B cell (primary cell): ENCODE results near the gene PSKH1. TPM values are rescaled to one million over a fixed set of nuclear protein-coding genes. Genes with fewer than 3 reads are reported as not detected.

Experiments
- ATAC-seq: fragments of 200-7000 bp; cut with Tn5 transposase; one replicate; pipeline ENCODE4 v1.10.0; 2021; ENCODE audit warnings: low read depth, mild to moderate bottlenecking, moderate number of reproducible peaks, moderate library complexity
- CTCF ChIA-PET: fragments of 350-600 bp; sonication (Branson Sonifier 250); formaldehyde crosslinking; loops from one replicate; lab custom pipeline; 2021; ENCODE audit warnings: antibody characterized with exemption, inconsistent platforms; lab: Charles Lee
- POLR2A ChIA-PET: fragments of 350-600 bp; sonication (Branson Sonifier 250); formaldehyde crosslinking; loops from one replicate; lab custom pipeline; 2021; ENCODE audit warnings: antibody characterized with exemption; lab: Charles Lee
- DNase-seq: peaks from one replicate; pipeline ENCODE4 v3.0.0; 2013
- H2AFZ ChIP-seq: 2 replicates; pipeline ENCODE4 v1.6.1; 2012; ENCODE audit warnings: mild to moderate bottlenecking, low read depth, low read length; ENCODE audit not compliant: insufficient read depth, poor library complexity, severe bottlenecking
- H3K27ac ChIP-seq, 2 donors: 1 replicate in 1 of 2; 2 replicates in 1 of 2; pipeline ENCODE4 v1.5.1; 2012 to 2013; ENCODE audit warnings: low read length in 2 of 2, mild to moderate bottlenecking in 2 of 2, moderate library complexity in 1 of 2
- H3K27me3 ChIP-seq, 4 experiments: fragments of 200-600 bp in 1 of 4; sonication (generic) in 1 of 4; replicated peaks in 1 of 4; 1 replicate in 2 of 4; 2 replicates in 2 of 4; pipeline versions ENCODE4 v1.6.1 to v1.7.0; 2013 to 2016; ENCODE audit warnings: low read length in 3 of 4, mild to moderate bottlenecking in 2 of 4, mixed read lengths in 1 of 4, moderate library complexity in 1 of 4; ENCODE audit not compliant: insufficient read depth in 4 of 4, control insufficient read depth in 3 of 4; ENCODE audit errors: control extremely low read depth in 1 of 4
- H3K36me3 ChIP-seq, 2 experiments: replicated peaks in 1 of 2; 1 replicate in 1 of 2; 2 replicates in 1 of 2; pipeline versions ENCODE4 v1.6.1 to v1.7.1; 2013; ENCODE audit warnings: low read length in 1 of 2; ENCODE audit not compliant: insufficient read depth in 2 of 2, control insufficient read depth in 1 of 2; ENCODE audit errors: control extremely low read depth in 1 of 2, extremely low read depth in 1 of 2
- H3K4me1 ChIP-seq, 2 donors: fragments of 200-600 bp in 1 of 2; sonication (generic) in 1 of 2; 1 replicate in 1 of 2; 2 replicates in 1 of 2; pipeline versions ENCODE4 v1.5.1 to v1.6.1; 2013 to 2017; ENCODE audit warnings: low read length in 2 of 2; ENCODE audit not compliant: control insufficient read depth in 2 of 2, insufficient read depth in 2 of 2
- H3K4me2 ChIP-seq: replicated peaks from 2 replicates; pipeline ENCODE3; 2012; ENCODE audit warnings: mild to moderate bottlenecking, low read depth, low read length; ENCODE audit not compliant: poor library complexity, severe bottlenecking
- H3K4me3 ChIP-seq, 5 experiments: fragments of 200-600 bp in 1 of 5; sonication (generic) in 1 of 5; 1 replicate in 3 of 5; 2 replicates in 2 of 5; pipeline versions ENCODE4 v1.5.1 to v1.7.0; 2011 to 2016; ENCODE audit warnings: low read length in 4 of 5, mild to moderate bottlenecking in 4 of 5, low read depth in 2 of 5, control low read depth in 1 of 5, moderate library complexity in 1 of 5; ENCODE audit not compliant: insufficient read depth in 1 of 5; ENCODE audit errors: control extremely low read depth in 1 of 5, extremely low read depth in 1 of 5
- H3K79me2 ChIP-seq: fragments of 200-600 bp; sonication (generic); one replicate; pipeline ENCODE4 v1.6.0; 2016; ENCODE audit warnings: low read length; ENCODE audit not compliant: control insufficient read depth, insufficient read depth
- H3K9ac ChIP-seq: fragments of 200-600 bp; sonication (generic); 2 replicates; pipeline ENCODE4 v1.6.1; 2017; ENCODE audit warnings: mild to moderate bottlenecking, low read length, moderate library complexity
- H3K9me3 ChIP-seq, 3 donors: one replicate each; pipeline versions ENCODE4 v1.6.1 to v1.7.1; 2013; ENCODE audit warnings: low read length in 2 of 3; ENCODE audit not compliant: control insufficient read depth in 2 of 3, insufficient read depth in 1 of 3; ENCODE audit errors: control extremely low read depth in 1 of 3
- H4K20me1 ChIP-seq: 2 replicates; pipeline ENCODE4 v1.6.0; 2012; ENCODE audit warnings: mild to moderate bottlenecking, low read length; ENCODE audit not compliant: insufficient read depth, control insufficient read depth, poor library complexity, severe bottlenecking
- H3K27ac Mint-ChIP-seq: one replicate; pipeline ENCODE4 v1.8.0; 2021; ENCODE audit warnings: mixed read lengths
- H3K27me3 Mint-ChIP-seq: one replicate; pipeline ENCODE4 v1.8.0; 2021; ENCODE audit warnings: mixed read lengths
- H3K4me1 Mint-ChIP-seq: one replicate; pipeline ENCODE4 v1.8.0; 2021; ENCODE audit warnings: mixed read lengths
- H3K4me3 Mint-ChIP-seq: one replicate; pipeline ENCODE4 v1.8.0; 2021; ENCODE audit warnings: mixed read lengths
- H3K9me3 Mint-ChIP-seq: one replicate; pipeline ENCODE4 v1.8.0; 2022; ENCODE audit warnings: mixed read lengths; ENCODE audit not compliant: insufficient read depth
- EZH2 ChIP-seq: IDR thresholded peaks from 2 replicates; pipeline ENCODE4 v1.6.1; 2012; ENCODE audit warnings: borderline replicate concordance, low read depth, mild to moderate bottlenecking, moderate library complexity, low read length; ENCODE audit not compliant: insufficient read depth, poor library complexity, severe bottlenecking
- WGBS: methylation state at CpG from one replicate; pipeline ENCODE4 v1.1.5; 2013; ENCODE audit warnings: missing lambda C conversion rate; ENCODE audit not compliant: insufficient coverage; 5-methylcytosine and 5-hydroxymethylcytosine counted together
- intact Hi-C: fragments of 100-400 bp; cut with micrococcal nuclease; formaldehyde crosslinking; loops from one replicate; pipeline ENCODE4 v1.10.0; 2022
- polyA plus RNA-seq: library from polyadenylated mRNA; depleted of rRNA; stranded (reverse); fragments of >200 nt; gene quantifications from 2 replicates; pipeline ENCODE4 v1.2.3, GENCODE V29; 2012
- total RNA-seq, 2 donors: library from RNA; stranded (reverse); fragments of 120-200 nt in 1 of 2; gene quantifications; 1 replicate in 1 of 2; 2 replicates in 1 of 2; pipeline versions ENCODE4 v1.2.3 to v1.2.4, GENCODE V29; 2013 to 2022
- TF ChIP-seq, protein P1 (sequence below): fragments of 200-600 bp; IDR thresholded peaks from one replicate; pipeline ENCODE4 v1.8.0; 2022; ENCODE audit warnings: antibody characterized with exemption, mild to moderate bottlenecking

PSKH1 gene
- total and polyA plus RNA-seq, 2 donors (not counting 1 experiment from before 2014, with no cell fraction given): 20.1 to 29.1 TPM

DNA sequence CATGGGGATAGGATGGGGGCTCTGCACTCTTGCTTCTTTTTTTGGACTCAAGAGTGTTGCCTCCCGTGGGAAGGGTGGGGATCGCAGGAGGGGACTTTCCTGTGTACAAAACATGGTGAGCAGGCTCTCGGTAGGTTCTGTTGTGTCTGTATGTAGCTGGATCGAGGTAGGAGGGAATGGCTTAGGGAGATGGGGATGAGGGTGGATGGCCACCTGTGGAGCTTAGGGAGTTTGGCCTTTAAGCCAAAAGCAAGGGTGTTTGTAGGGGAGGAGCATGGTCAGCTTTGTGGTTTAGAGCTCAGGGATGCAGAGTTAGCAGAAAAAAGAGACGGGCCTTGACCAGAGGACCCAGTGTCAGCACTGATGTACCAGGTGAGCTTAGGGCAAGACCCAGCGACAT lies 31.2 kb upstream of the PSKH1 start:
- no peak overlapping the region for H3K4me2 ChIP-seq
- ChIA-PET CTCF (interaction anchor here (0.5 to 3.0 kb wide), 4 partner anchors 13 to 189 kb away, joined by 3 to 23 read pairs (median 10); partner anchors contain the start of gene NRN1L), POLR2A (no interaction called here)
- 93% methylated on average over 6 of the region's 6 CpGs for WGBS
- ATAC-seq: no peak
- peaks cover 47% of the 10 kb centered on the region for H4K20me1 ChIP-seq
- intact Hi-C loops: no loop called here
- no peak overlapping the region for H3K27ac ChIP-seq
- no peak overlapping the region for H2AFZ ChIP-seq
- H3K4me1 ChIP-seq: no peaks in the 10 kb centered on the region
- H3K9ac ChIP-seq: no peak overlapping the region
- H3K4me1 Mint-ChIP-seq: peaks cover 21% of the 10 kb centered on the region
- no peak overlapping the region for H3K4me3 ChIP-seq
- no peaks in the 10 kb centered on the region for H3K9me3 Mint-ChIP-seq
- no peak overlapping the region for H3K4me3 Mint-ChIP-seq
- H3K27ac Mint-ChIP-seq: no peak overlapping the region
- peaks cover 0 to 28% of the 10 kb centered on the region in 2 experiments for H3K36me3 ChIP-seq
- H3K9me3 ChIP-seq: no peaks in the 10 kb centered on the region
- DNase-seq: no peak
- TF ChIP-seq EZH2: no peak
- TF ChIP-seq, protein P1, sequence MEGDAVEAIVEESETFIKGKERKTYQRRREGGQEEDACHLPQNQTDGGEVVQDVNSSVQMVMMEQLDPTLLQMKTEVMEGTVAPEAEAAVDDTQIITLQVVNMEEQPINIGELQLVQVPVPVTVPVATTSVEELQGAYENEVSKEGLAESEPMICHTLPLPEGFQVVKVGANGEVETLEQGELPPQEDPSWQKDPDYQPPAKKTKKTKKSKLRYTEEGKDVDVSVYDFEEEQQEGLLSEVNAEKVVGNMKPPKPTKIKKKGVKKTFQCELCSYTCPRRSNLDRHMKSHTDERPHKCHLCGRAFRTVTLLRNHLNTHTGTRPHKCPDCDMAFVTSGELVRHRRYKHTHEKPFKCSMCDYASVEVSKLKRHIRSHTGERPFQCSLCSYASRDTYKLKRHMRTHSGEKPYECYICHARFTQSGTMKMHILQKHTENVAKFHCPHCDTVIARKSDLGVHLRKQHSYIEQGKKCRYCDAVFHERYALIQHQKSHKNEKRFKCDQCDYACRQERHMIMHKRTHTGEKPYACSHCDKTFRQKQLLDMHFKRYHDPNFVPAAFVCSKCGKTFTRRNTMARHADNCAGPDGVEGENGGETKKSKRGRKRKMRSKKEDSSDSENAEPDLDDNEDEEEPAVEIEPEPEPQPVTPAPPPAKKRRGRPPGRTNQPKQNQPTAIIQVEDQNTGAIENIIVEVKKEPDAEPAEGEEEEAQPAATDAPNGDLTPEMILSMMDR: no peak
- H3K79me2 ChIP-seq: peaks cover 75% of the 10 kb centered on the region
- H3K27me3 ChIP-seq: no peaks in the 10 kb centered on the region
- no peaks in the 10 kb centered on the region for H3K27me3 Mint-ChIP-seq

DNA sequence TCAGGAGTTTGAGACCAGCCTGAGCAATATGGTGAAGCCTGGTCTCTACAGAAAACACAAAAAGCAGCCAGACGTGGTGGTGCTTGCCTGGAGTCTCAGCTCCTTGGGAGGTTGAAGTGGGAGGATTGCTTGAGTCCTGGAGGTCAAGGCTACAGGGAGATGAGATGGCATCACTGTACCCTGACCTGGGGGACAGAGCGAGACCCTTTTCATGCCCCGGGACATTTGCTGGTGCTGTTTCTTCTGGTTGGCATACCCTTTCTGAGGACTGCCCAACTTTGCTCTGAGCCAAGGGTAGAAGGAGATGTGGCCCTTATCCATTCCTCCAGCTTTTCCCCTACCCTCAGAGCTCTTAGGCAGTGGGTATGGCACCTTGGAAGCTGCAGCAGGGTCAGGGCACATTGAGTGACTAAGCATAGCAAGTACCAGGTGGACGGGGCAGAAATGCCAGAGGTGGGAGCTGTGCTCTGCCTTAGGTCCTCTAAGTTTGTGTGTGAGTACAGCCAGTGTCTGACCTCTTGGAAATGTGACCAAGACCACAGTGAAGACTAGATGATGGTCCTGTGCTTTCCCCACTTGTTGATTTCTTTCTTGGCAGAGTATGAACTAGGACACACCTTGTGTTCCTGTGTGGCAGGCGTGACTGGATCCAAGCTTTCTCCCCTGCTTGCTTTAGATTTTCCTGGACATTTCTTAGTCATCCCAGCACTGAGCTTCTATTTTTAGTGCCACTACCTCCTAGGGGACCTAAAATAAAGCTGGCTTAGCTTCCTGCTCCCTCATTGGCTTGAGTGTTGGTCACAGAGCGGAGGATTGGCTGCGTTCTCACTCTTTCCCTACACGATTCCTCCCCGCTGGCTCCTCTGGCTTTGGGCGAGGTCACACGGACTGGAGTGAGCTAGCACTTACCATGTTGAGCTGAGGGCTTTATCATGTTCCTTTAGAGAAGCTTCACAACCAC lies 30.2 kb upstream of the PSKH1 start:
- WGBS: 94% methylated on average over 11 of the region's 11 CpGs
- Histone ChIP-seq H3K4me3 (no peak overlapping the region), H3K36me3 (peaks cover 0 to 29% of the 10 kb centered on the region in 2 experiments), H3K4me1 (no peaks in the 10 kb centered on the region), H3K27ac (no peak overlapping the region), H3K4me2 (no peak overlapping the region), H3K79me2 (peaks cover 65% of the 10 kb centered on the region), H4K20me1 (peaks cover 36% of the 10 kb centered on the region), H2AFZ (no peak overlapping the region), H3K9me3 (no peaks in the 10 kb centered on the region), H3K9ac (no peak overlapping the region), H3K27me3 (no peaks in the 10 kb centered on the region)
- no peak overlapping the region for H3K27ac Mint-ChIP-seq
- no peaks in the 10 kb centered on the region for H3K27me3 Mint-ChIP-seq
- ATAC-seq: no peak
- H3K4me3 Mint-ChIP-seq: no peak overlapping the region
- POLR2A ChIA-PET: no interaction called here
- intact Hi-C loops: no loop called here
- H3K9me3 Mint-ChIP-seq: no peaks in the 10 kb centered on the region
- DNase-seq: no peak
- H3K4me1 Mint-ChIP-seq: peaks cover 13% of the 10 kb centered on the region
- CTCF ChIA-PET: interaction anchor here (0.6 to 3.0 kb wide), 4 partner anchors 21 to 357 kb away, joined by 3 to 23 read pairs (median 10); partner anchors contain the start of gene NRN1L
- no peak for TF ChIP-seq EZH2
- TF ChIP-seq, protein P1: no peak
